Astrocyte of the spinal cord (primary cell): Measurements from ENCODE around the gene NME7.
A peak's percentile ranks its signal among the peaks of the same experiment; 100 is the strongest.

ENCODE experiments used
- DNase-seq: peaks from one replicate; pipeline ENCODE4 v3.0.0; 2011; ENCODE audit warnings: low read depth, low spot score
- H3K4me3 ChIP-seq: 2 replicates; pipeline ENCODE4 v1.5.1; 2011; ENCODE audit warnings: low read depth, mild to moderate bottlenecking, low read length, moderate library complexity
- CTCF ChIP-seq: IDR thresholded peaks from 2 replicates; pipeline ENCODE4 v1.5.1; 2012; ENCODE audit warnings: low read depth, mild to moderate bottlenecking, low read length, inconsistent platforms
- in situ Hi-C: cut with HindIII; loops from 2 replicates; pipeline ENCODE4 v1.10.0; 2017; ENCODE audit warnings: low sequenced_read_pairs

The NME7 gene

DNA sequence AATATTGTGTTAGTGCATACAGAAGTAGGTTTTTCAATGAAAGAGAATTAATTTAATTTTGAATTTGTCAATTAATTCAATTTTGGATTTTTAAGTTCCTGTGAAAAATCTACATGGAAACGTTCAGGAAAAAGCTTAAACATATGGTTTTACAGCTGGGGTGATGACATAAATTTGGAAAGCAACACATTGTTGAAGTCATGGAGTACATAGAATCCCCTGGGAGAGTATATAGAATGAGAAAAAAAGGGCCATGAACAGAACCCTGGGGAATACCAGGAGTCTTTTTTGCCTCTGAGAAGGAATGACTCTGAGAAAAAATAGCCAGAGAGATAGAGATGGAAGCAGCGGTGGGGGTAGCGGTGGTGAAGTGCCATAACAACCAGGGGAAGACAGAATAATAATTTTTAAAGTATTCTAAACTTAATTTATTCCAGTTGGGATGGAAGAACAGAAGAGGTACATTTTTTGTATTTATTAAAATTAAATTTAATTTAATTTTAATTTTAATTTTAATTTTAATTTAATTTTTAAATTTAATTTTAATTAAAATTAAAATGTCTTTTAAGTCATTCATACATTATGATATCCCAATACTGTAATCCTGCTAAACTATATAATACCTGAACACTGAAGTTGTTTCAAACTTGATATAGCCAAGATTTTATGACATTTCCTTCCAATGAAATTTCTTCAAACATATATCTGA lies 48.9 kb downstream of the NME7 start:
- H3K4me3 ChIP-seq, result no peak overlapping the region
- TF ChIP-seq CTCF, result no peak
- DNase-seq, result no peak
- in situ Hi-C loops, result no loop called here

GRCh38 chr1:169316556-169316955 lies 51.0 kb downstream of the NME7 start:
- no peak overlapping the region for H3K4me3 ChIP-seq
- in situ Hi-C loops, result no loop called here
- TF ChIP-seq CTCF, result no peak
- DNase-seq, result no peak

- TF ChIP-seq CTCF, result no peak
- no peak overlapping the region for H3K4me3 ChIP-seq
- in situ Hi-C loops, result no loop called here
- DNase-seq, result peak; percentile 96
Observed at GRCh38 chr1:169312084-169312954, 55.3 kb downstream of the NME7 start.

DNA sequence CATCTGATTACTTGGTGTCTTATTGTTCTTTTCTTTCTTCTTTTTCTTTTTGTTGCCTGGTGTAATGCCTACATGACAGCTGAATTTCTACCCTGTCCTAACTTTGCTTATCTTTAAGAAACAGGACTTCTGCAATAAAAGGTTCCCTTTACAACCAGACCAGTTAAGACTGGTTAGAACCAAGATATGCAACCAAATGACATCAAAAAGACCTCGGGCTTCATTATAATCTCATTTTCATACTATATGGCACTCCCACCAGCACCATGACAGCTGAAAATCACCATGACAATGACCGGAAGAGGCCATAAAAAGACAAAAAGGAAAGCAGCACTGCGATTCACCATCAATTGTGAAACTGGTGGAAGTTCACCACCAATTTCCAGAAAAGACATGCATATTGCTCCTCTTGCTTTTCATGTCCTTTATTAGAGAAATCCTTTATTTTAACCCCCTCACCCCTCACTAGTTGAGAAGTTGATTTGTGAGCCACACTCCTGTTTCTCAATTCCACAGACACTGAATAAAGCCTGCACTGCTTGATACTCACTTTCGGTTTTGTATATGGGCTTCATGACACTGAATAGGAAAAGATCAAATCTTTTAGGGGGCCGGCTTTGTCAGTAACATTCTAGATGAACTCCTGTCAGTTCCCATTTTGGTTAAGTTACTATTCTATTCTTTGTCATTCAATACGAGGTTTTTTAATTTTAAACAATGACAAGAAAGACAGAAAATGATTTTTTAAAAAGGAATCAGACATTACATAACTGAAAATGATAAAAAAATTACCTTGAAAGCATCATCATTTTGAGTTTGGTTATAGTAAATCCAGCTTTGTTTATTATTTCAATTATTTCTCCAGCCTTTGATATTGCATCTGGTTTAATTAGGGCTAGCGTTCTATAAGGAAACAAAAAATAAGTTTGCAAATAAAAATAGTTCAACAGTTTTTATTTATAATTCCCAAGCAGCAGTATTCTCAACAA lies 58.1 kb downstream of the NME7 start:
- no peak for TF ChIP-seq CTCF
- H3K4me3 ChIP-seq, result no peak overlapping the region
- no peak for DNase-seq
- in situ Hi-C loops, result no loop called here

DNA sequence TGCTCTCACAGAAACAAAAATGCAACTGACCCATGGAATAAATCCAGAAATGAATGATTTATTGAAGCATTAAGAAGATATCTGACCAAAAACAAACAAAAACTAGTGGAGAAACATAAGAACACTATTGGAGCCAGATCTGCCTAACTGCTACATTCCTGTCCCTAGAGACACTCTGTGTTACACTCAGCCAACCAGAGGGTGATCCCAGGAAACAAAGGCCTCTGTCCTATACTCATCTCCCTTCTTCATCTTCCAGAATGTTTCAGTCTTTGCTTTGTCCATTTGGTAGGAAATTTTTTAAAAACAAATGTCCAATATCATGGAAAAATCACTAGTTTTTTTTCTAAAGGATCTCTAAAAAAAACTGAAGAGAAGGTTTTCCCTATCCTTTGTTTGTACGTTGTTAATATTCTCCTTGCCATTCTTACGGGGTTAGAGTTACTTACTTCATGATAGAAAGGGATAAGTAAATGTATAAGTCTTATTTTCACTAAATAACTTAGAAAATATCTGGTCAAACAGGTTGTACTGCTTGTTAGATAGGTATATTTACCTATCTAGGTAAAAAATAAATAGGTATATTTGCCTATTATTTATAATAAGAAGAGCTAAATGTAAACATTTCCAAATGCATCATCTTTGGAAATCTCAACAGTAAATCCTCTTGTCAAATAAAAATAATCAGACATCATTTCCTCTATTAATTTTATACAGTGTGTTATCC lies 59.1 kb downstream of the NME7 start:
- TF ChIP-seq CTCF, result no peak
- in situ Hi-C loops, result no loop called here
- no peak overlapping the region for H3K4me3 ChIP-seq
- no peak for DNase-seq
